GM21528 (cell line): Measurements from ENCODE around the gene RIPOR2.

Source experiments
- ATAC-seq: cut with Tn5 transposase; IDR thresholded peaks from one replicate; pipeline ENCODE4 v1.9.1; 2021; ENCODE audit warnings: mild to moderate bottlenecking, moderate library complexity; ENCODE audit not compliant: unreplicated experiment, low FRiP score

Gene RIPOR2

DNA sequence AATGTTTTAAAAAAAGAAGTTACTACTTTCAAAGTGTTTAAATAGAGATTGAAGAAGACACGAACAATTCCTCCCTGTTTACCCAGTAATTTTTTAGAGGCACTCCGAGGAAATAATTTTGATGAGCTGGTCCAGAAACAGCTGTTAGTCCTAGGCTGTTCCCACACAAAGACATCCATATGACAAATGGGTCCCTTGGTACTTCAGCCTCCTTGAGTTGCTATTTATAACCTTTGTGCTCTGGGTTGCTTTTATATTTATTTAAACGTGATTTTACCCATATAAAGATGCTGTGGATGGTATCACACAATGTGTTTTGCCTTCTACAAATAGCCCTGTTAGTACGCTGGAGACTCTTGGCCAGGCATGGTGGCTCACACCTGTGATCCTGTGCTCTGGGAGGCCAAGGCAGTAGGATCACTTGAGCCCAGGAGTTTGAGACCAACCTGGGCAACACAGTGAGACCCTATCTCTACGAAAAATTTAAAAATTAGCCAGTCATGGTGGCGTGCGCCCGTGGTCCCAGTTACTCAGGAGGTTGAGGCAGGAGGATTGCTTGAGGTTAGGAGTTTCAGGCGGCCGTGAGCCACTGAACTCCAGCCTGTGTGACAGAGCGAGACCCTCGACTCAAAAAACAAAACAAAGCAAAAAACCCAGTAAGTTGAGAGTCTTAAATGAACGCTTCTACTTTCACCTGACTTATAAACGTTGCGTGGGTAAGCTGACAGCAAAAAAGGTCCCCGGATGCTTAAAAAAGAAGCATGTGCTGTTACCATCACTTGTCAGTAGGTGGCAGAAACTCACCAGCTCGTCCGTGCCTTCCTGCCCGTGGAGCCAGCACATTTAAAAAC is 80.1 kb downstream of the RIPOR2 start:
- no peak for ATAC-seq

DNA sequence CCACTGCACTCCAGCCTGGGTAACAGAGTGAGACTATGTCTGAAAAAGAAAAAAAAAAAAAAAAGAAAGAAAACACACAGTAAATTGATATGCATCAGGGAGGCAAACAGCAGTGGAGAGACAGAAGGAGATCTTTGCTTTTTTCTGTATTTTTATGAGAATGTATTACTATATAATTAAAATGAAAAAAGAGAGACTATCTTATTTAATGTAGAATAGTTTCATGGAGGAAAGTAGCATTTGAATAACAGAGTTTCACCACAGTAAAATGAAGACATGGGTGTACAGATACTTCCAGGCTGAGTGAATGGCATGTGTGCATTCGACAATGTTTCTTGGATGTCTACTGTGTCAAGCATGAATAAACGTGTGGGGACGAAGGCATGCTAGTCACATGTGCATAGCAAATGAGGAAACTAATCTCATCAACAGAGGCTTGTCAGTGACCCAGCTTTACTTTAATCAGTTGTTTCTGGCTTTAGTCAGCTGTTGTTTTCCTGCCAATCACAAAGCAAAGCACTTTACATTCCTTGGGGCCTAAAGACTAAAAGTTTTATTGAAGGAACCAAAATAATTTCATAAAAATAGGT is 81.6 kb downstream of the RIPOR2 start:
- no peak for ATAC-seq

DNA sequence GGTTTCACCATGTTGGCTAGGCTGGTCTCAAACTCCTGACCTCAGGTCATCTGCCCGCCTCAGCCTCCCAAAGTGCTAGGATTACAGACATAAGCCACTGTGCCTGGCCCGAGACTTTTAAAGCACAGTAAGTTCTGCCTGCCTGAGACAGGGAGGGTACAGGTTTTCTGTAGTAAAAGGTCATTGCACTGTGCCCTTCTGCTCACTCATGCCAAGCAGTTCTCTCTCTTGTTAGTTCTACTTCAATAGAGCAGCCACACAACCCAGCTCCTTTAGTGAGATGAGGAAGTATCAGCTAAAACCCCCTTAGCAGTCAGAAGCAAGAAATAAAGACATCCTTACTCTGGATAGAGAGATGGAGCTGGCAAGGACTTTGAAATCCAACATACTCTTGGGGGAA is 84.7 kb downstream of the RIPOR2 start:
- no peak for ATAC-seq

DNA sequence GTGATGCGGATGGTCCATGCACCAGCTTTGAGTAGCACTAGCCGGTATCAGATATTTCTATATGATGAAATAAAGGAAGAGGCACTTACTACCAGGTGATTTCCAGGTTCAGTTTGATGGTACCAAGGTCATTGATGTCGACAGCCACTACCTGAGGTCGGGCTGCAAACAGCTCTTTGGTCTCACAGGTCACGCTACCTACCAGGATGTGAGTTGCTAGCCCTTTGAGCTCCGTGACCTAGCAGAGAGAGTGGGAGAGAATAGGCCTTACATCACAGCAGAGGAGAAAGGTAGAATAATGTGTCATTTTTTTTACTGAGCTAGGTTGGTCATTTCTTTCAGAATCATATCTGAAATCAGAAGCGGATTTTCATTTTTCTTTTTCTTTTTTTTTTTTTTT is 86.0 kb downstream of the RIPOR2 start:
- no peak for ATAC-seq

DNA sequence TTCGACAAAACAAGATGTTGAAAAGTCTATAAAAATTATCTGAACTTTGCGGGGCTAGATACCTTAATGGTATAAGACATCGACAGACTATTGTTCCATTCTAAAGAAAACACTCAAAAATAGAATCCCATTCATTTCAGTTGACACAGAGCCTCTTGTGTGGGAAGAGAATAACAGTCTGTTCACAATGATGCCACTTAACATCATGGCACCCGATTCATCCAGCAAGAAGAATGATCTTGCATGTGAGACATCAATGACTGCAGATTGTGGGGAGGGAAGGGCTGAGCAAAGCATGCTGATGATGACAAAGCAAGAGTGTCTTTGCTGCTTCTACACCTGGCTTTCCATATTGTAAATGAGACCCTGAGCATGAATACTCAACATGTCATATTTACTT is 87.3 kb downstream of the RIPOR2 start:
- ATAC-seq: no peak

DNA sequence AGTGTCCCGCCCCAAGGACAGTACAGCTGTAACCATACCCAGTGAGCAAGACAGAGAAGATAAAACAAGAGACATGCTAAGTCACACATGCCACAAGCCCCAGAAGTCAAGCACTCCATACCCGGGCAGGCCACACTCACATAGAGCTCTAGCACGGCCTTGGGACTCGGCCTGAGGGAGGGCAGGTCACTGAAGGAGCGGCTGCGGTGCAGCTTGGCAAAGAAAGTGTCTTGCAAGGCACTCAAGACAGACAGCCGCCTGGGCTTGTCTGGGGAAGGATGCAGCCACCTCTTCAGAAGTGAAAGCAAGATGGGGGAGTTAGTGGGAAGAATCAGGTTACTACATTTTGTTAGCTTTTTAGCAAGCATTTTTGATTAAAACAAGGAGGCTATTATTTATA is 88.4 kb downstream of the RIPOR2 start:
- ATAC-seq: no peak

DNA sequence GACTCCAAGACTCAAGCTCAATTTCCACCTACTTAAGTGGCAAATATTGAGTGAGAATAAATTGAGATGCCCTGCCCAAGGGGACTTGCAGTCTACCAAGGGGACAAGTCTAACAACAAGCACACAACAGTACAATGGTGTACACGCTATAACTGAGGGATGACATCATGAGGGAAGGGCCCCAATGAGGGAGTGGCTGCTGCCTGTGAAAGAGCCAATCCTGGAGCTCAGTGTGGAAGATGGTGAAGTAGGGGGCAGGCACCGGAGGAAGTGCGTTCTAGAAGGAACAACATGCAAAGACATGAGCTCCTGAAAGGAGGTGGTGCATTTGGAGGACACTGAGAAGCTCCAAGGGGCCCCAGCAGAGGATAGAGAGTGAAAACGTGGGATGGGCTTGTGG is 90.2 kb downstream of the RIPOR2 start:
- ATAC-seq: no peak

DNA sequence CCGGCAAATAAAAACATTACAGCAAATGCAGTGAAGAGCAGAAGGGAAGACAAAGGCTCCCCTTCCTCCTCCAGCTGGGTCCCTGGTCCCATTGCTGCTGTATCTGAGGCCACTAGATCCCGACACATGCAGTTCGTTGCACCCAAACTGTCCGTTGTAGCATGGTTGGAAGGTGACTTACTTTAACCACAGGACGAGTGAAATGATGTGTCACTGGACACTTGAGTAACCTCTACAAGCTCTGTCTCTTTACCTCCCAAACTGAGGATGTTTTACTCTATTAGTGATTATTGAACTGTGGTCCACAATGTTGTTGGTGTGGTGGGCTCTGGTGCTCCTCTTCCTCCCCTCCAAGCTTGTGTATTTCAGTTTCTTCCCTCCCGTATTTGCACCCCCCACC is 90.9 kb downstream of the RIPOR2 start:
- ATAC-seq: no peak

DNA sequence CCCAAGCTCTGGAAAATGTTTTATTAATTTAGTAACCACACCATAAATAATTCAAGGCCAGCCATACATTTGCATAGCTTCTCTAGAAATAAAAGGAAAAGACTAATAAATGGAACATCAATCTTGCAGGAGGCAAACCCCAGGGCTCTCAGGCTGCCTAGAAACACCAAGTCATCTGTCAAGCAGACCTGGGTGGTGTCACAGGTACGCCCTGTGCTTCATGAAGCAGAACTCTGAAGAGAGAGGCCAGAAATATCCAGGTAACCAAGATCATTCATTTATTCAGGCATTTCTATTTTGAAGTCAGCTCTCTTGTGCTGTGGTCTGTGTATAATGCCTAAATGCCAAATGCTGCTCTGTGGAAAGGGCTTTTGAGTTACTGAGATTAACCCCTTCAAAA is 91.7 kb downstream of the RIPOR2 start:
- no peak for ATAC-seq

DNA sequence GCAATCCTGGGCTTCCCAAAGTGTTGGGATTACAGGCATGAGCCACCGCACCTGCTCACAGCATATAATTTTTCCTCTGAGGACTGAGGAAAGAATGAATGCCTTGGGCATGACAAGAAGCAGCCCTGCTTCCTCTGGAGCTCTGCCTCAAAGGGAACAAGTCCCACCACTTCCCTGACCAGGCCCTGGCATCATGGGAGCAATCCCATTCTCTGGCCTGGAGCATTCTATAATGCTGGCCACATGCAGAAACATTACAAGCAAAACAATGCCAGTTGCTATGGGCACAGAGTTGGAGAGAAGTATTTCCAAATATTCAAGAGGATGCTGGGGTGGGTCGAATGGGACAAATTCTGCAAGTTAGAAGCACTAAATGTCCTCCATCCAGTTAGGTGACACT is 95.6 kb downstream of the RIPOR2 start:
- ATAC-seq: no peak

DNA sequence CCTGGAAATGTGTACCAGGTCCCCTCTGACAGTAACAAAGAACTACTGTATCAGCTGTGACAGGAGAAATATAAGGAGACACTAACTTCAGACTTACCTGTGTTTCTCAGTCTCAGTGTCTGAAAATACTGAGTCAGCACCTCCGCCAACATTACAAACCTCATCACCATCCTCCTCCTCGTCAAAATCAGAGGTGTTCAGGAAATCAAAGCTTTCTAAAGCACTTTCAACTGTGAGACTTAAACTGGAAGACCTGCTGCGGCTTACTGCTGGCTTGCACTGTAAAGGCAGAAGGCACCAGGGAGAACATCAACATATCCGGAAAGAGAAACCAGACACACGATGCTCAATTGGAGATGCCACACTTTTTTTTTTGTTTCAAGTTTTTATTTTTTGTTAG is 96.8 kb downstream of the RIPOR2 start:
- ATAC-seq: no peak

DNA sequence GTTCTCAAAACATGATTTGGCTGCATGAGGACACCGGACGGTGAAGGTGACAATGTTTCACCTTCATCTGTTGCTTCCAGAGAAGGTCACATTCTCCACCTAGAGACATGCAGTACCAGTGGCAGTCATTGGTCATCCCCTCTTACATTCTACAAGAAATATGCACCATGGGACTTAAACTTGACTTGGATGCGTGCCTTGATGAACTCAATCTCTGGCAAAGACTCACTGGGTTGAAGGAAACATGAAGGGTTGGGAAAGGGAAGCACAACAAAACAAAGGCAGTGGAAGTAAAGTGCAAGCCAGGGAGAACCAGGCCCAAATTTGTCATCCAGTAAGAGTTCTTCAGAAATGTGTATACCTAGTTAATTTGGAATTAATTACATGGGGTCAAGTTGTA is 97.7 kb downstream of the RIPOR2 start:
- ATAC-seq: no peak

DNA sequence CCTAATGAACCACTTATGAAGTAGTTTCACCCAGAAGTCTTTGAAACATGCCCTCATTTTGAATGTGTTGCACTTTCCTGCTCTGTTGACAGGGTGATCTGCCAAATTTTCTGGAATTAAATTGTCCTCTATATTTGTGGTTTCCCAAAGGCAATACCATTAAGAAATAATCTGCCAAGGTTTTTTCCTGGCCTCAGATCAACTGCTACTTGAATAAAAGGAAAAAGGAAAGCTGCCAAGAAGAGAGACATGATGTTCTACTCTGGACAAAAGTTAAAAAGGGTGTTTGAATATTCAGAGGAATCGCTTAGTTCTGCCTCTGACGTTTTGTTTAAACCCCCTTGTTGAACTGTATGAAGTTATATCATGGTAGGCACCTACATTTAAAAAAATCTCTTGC is 99.7 kb downstream of the RIPOR2 start:
- ATAC-seq: no peak

DNA sequence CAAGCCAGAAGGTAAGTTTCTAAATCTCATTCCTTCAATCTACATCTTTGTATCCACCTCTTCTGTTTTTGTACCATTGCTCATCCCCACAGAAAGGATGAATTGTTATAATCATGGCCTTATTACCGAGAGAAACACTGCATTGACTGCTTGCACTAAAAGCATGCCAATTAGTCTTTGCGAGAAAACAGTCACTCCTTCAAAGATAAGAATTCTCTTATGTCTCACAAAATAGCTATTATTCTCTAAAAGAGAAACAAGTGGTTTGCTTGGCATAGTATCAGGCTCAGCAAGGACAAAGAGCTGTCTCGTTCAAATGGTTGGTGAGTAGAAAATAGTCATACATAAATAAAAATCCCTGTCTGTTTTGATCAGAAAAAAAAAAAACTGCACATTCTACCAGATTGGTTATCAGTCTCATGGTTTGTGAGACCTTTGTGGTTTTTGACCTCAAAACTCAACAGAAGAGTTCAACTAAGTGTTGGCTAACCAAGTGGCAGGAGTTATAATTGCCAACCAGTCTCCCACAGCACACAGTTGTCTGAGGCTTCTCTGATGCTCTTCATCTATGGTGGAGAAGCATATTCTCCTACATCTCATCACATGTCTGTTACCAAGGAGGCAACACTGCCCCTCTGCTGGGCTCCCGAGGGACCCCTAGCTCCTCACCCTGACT is 101.9 kb downstream of the RIPOR2 start:
- ATAC-seq: no peak

DNA sequence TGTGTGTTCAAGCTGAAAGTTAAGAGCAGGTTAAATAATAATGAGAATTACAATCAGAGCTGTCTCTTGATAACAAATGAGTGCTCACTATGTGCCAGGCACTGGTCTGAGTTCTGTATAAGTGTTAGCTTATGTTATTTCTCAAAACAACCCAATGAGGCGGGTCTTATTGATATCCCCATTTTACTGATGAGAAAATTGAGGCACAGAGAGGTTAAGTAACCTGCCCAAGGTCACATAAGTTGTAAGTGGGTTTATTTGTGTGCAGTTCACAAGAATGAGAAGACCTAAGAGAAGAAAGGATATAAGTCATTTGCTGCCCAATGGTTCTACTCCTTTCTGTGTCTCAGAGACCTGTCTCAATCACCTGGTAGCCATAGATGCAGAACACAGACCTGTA is 103.0 kb downstream of the RIPOR2 start:
- no peak for ATAC-seq

DNA sequence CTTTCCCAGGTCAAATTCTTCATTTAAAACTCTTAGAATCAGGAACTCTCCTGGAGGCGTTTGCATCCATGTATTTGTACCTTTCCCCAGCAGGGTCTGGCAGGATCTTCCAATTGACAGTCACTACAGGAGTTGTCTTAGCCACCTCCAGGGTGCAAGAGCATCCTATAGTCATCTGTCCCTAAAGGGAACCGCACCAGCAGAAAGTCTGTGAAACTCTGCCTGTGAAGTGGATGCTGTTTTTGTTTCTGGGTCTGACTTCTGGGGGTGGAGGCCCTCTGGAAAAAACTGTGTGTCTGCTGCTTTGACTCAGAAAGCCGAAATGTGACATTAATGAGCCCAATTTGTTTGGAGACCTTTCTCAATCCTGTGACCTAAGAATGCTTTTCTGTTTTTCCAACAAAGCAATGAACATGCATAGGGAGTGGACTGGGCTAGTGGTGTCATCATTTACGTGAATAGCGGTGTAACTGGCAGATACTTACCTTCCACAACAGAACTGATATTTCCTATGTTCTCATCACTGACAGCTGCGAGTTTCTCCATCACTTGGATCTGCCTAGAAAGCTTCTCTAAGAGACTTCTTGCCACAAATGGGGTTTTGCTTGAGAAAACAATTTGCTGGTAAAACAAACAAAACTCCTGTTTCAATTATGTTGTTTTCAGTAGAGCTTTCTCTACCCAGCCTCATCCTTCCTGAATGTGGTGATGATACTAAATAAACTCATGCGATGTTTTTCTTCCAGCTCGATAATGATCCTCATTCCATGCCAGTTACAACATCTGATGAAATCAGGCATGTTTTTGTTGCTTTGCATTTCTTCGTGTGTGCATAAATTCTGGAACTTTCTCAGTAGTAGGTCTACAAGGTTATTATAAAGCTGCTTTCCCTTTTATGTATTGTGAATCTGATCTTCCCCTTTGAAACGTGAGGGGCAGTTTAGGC is 103.7 kb downstream of the RIPOR2 start:
- no peak for ATAC-seq

DNA sequence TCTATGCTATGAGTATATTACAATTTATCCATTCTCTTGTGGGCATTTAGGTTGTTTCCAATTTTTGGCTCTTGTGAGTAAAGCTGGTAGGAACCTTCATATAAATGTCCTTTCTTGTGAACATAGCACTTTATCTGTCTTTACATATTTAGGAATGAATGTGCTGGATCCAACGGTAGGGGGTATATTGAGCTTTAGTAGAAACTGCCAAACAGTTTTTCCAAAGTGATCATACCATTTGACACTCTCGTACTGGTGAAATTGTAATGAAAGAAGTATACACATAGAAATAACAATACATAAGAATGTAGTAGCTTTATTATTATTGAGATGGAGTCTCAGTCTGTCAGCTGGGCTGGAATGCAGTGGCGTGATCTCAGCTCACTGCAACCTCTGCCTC is 106.1 kb downstream of the RIPOR2 start:
- no peak for ATAC-seq

DNA sequence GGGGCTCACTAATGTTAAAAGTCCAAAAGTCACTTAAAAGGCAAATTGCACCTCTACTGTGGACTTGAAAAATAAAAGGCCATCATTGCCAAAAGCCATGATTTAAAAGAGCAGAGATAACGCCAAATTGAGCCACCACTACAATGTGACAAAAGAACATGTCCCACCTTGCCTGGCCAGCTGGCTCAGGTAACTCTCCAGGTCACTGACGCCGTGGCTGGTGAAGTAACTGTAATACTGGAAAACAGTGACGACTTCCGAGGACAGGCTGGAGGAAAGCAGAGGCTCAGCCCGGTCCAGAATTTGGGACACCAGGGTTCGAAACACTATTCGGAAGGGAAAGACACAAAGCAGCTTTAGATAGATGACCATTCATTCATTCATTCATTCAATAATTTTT is 107.8 kb downstream of the RIPOR2 start:
- ATAC-seq: no peak

DNA sequence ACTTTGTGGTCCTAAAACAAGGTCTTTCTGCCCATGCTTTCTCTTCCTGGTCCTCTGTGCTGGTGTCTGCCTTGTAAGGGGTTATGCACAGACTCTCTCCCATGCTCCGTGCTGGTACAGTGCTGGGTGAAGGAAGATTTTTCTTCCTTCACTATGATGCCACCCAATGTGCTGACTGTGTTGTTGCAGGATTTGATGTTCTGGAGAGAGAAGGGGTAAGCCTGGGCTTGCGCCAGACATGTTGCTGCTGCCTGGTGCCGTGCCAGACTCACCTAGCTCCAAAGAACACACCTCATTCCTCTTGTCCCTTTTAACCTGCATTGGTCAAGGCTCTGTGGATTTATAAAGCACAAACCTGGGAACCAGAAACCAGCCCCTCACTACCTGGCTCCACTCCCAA is 108.6 kb downstream of the RIPOR2 start:
- ATAC-seq: no peak

DNA sequence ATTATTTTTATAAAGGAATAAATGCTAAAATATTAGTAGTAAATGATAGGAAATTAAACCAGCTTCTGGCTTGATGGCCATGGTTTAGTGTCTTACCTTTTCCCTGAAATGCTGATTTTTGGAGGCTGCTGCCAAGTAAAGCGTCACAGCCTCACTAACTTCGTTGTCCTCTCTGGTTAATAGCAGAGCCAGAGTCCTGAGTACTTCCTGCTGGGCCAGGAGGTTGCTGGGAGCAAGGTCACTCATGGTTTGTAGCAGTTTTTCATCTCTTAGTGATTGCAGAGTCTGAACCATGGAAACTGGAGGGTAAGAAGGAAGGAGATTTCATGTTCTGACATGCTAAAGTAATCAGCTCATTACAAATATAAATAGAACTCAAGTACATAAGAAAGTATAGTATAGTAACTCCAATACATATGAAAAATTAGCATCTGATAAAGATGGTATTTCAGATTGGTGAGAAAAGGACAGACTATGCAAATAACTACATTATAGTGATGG is 110.6 kb downstream of the RIPOR2 start:
- no peak for ATAC-seq
